ENCODE results near the gene TADA2B.

TADA2B gene

GRCh38 chr4:7041801-7042502 lies 1.2 kb upstream of the TADA2B start:
- peak; percentile 69 to 86 for DNase-seq

GRCh38 chr4:7042503-7043283 lies 479 bp upstream of the TADA2B start:
- DNase-seq: peak; percentile 95 to 97

- DNase-seq: no peak
Measured at GRCh38 chr4:7044137-7044930, 1.2 kb downstream of the TADA2B start.

GRCh38 chr4:7045553-7045952 lies 2.4 kb downstream of the TADA2B start:
- no peak for DNase-seq

GRCh38 chr4:7045961-7046921 lies 3.1 kb downstream of the TADA2B start:
- DNase-seq: no peak

- DNase-seq: no peak
Measured at GRCh38 chr4:7046971-7047370, 3.8 kb downstream of the TADA2B start.

- DNase-seq: no peak
Measured at GRCh38 chr4:7048642-7049041, 5.5 kb downstream of the TADA2B start.

GRCh38 chr4:7049295-7049694 lies 6.1 kb downstream of the TADA2B start:
- no peak for DNase-seq

- DNase-seq: no peak
Measured at GRCh38 chr4:7049739-7050138, 6.6 kb downstream of the TADA2B start.

GRCh38 chr4:7050481-7051143 lies 7.4 kb downstream of the TADA2B start:
- no peak for DNase-seq

GRCh38 chr4:7051144-7051495 lies 7.9 kb downstream of the TADA2B start:
- no peak for DNase-seq

GRCh38 chr4:7051905-7052304 lies 8.7 kb downstream of the TADA2B start:
- DNase-seq: no peak

- DNase-seq: no peak
Measured at GRCh38 chr4:7052313-7052712, 9.1 kb downstream of the TADA2B start.

- DNase-seq: no peak
Measured at GRCh38 chr4:7052923-7053715, 9.9 kb downstream of the TADA2B start.

- no peak for DNase-seq
Measured at GRCh38 chr4:7054106-7054880, 11.1 kb downstream of the TADA2B start.

GRCh38 chr4:7055111-7055989 lies 12.2 kb downstream of the TADA2B start:
- DNase-seq: no peak

GRCh38 chr4:7055990-7056325 lies 12.8 kb downstream of the TADA2B start:
- no peak for DNase-seq

- DNase-seq: no peak
Measured at GRCh38 chr4:7058792-7059191, 15.6 kb downstream of the TADA2B start.

- no peak for DNase-seq
Measured at GRCh38 chr4:7059662-7060061, 16.5 kb downstream of the TADA2B start.
